ENCODE data around the gene CACNG4.

Gene CACNG4

DNA sequence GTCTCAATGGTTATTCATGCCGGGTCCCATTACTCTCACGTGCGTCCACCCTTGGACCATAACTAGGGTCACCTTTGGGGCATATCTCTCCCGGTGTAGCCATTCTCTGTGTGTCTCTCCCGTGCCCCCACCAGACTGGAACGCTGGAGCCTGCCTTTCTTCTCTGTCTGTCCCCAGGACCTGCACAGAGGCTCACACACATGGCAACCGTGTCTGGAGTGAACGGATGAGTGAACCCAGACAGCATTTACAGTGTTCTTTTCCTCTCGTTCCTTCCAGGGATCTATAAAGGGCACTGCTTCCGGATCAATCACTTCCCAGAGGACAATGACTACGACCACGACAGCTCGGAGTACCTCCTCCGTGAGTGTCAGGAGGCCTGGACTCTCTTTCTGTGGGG lies 53.4 kb downstream of the CACNG4 start:
- DNase-seq (ENCODE audit: extremely low read depth, low read depth) = no peak
- H3K4me3 ChIP-seq (replicated peaks; ENCODE audit: low read depth, low read length) = no peak overlapping the region
- TF ChIP-seq, protein P1, sequence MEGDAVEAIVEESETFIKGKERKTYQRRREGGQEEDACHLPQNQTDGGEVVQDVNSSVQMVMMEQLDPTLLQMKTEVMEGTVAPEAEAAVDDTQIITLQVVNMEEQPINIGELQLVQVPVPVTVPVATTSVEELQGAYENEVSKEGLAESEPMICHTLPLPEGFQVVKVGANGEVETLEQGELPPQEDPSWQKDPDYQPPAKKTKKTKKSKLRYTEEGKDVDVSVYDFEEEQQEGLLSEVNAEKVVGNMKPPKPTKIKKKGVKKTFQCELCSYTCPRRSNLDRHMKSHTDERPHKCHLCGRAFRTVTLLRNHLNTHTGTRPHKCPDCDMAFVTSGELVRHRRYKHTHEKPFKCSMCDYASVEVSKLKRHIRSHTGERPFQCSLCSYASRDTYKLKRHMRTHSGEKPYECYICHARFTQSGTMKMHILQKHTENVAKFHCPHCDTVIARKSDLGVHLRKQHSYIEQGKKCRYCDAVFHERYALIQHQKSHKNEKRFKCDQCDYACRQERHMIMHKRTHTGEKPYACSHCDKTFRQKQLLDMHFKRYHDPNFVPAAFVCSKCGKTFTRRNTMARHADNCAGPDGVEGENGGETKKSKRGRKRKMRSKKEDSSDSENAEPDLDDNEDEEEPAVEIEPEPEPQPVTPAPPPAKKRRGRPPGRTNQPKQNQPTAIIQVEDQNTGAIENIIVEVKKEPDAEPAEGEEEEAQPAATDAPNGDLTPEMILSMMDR (IDR thresholded peaks at IDR 0.05; ENCODE audit: low read depth, low read length, missing control alignments) = no peak

DNA sequence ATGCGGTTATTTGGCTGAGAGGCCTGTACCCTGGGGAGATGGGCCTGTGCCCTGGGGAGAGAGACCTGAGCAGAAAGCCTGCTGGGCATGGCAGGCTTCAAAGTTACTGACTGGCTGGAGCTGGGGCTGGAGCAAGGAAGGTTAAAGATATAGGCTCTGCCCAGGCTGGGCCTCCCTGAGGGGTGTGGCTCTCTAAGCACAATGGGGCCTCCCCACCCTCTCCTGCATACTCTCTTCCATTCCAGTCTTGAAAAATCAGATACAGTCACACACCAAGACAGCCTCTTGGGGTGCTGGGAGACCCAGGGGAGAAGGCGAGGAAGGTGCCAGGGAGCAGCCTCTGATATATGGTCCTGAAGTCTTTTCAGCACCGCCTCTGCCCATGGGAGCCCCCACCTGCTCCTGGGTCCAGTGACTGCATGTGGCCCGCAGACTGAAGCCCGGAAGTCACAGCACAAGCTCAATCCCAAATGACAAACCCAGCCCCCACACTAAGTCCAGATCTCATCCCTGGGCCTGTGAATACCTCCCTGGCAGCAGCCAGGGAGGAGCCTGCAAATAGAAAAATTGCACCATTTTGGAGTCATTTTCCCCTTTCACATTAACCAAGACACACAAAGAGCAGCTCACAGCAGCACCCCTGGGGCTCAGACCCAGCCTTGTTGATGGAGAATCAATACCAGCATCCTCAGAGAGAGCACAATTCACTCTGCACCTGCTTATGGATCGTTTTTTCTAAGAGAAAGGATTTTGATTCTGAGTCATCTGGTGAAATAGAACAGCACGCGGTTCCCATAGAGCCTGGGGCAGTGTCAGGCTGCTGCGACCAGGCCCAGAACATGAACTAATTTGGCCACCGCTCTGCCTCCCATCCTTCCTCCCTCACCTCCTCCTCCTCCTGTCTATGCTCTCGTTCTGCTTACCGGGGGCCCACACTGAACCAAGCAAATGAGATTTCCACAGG lies 54.2 kb downstream of the CACNG4 start:
- TF ChIP-seq, protein P1 (IDR thresholded peaks at IDR 0.05; ENCODE audit: low read depth, low read length, missing control alignments) = no peak
- no peak overlapping the region for H3K4me3 ChIP-seq (replicated peaks; ENCODE audit: low read depth, low read length)
- no peak for DNase-seq (ENCODE audit: extremely low read depth, low read depth)

DNA sequence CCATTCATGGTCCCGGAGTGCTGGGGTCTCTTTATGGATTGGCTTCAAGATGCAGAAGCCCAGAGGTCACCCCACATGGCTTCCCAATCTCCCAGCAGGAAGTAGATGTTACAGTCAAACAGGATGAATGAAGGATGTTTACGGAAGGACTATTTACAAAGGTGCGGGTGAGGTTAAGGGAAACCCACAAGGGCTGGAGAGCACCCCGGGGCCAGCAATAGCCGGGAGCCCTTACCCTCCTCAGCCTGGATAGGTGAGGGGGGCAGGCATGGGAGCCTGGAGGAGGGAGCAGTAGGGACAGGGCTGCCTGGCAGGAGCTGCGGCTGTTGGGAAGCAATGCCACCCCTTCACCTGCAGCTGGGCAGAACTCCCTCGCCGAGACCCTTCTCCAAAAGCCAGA lies 55.3 kb downstream of the CACNG4 start:
- no peak for DNase-seq (ENCODE audit: extremely low read depth, low read depth)
- TF ChIP-seq, protein P1 (IDR thresholded peaks at IDR 0.05; ENCODE audit: low read depth, low read length, missing control alignments) = no peak
- no peak overlapping the region for H3K4me3 ChIP-seq (replicated peaks; ENCODE audit: low read depth, low read length)

DNA sequence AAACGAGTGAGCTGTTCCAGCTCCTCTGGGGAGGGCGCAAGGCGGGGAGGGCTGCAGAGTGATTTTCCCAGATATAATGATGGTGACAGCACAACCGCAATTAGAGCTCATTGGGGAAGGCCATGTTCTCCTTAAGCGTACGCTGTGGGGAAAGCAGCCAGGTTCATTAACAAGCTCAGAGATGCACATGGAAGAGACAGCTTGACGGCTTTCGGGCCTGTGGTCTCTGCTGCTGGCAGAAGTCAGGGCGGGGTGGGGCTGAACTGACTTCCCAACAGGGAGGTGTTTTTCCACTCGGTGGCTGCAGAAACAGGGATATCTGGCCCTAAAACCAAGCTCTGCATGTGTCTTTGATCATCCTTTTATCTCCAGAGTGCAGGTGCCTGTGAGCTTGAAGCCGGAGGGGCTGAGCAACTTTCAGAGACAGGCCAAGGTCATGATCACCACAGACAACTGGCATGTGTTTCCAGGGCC lies 55.8 kb downstream of the CACNG4 start:
- DNase-seq (ENCODE audit: extremely low read depth, low read depth) = no peak
- H3K4me3 ChIP-seq (replicated peaks; ENCODE audit: low read depth, low read length) = no peak overlapping the region
- TF ChIP-seq, protein P1 (IDR thresholded peaks at IDR 0.05; ENCODE audit: low read depth, low read length, missing control alignments) = no peak

DNA sequence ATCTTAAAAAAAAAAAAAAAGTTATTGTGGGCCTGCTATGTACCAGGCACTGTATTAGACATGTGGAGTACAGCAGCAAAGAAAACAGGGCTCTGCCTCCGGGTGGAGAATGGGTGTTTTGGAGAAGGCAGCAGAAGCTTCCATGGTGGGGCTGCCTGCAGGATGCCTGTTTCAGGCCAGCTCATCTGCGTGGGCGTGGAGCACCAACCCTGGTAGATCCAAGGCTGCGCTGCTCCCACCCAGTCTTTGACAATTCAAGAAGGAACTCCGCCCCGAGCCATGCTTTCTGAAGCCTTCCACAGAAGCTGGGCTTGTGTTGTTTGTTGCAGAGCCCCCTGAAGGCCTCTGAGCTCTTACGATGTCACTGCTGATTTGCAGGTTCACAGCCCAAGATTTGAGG lies 56.7 kb downstream of the CACNG4 start:
- DNase-seq (ENCODE audit: extremely low read depth, low read depth) = no peak
- TF ChIP-seq, protein P1 (IDR thresholded peaks at IDR 0.05; ENCODE audit: low read depth, low read length, missing control alignments) = no peak
- no peak overlapping the region for H3K4me3 ChIP-seq (replicated peaks; ENCODE audit: low read depth, low read length)

DNA sequence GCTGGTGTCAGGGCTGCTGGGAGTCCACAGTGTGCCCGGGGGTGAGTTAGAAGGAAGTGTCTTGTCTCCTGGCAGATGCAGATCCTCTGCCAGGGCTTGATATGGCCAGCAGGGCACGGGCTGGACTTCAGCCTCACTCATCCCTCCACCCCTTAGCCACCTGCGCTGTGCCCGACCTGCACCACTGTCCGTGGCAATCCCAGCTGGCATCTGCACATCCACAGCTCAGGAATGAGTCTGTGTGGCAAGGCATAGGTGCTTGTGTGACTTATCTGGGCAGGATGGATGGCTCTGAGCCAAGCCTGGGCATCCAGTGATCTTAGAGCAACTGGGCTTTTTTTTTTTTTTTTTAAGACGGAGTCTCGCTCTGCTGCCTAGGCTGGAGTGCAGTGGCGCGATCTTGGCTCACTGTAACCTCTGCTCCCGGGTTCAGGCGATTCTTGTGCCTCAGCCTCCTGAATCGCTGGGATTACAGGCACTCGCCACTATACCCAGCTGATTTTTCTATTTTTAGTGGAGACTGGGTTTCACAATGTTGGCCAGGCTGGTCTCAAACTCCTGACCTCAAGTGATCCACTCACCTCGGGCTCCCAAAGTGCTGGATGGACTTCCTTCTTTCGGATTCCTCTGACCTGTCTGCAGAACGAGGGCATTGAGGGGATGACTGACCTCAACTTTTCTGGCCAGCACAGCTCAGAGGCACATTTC lies 57.4 kb downstream of the CACNG4 start:
- H3K4me3 ChIP-seq (replicated peaks; ENCODE audit: low read depth, low read length) = no peak overlapping the region
- TF ChIP-seq, protein P1 (IDR thresholded peaks at IDR 0.05; ENCODE audit: low read depth, low read length, missing control alignments) = no peak
- no peak for DNase-seq (ENCODE audit: extremely low read depth, low read depth)

Measured in HFF-Myc (cell line).